Glutamatergic neuron (in vitro differentiated cells): Measurements from ENCODE around the gene TMEM176B. TPM values are rescaled to one million over a fixed set of nuclear protein-coding genes. Genes with fewer than 3 reads are reported as not detected.

Source experiments
- DNase-seq: peaks from one replicate; pipeline ENCODE4 v3.0.0; 2022
- H3K27ac Mint-ChIP-seq: one replicate; pipeline ENCODE4 v1.8.0; 2020; ENCODE audit warnings: mild to moderate bottlenecking, mixed read lengths, inconsistent platforms; ENCODE audit not compliant: unreplicated experiment
- H3K27me3 Mint-ChIP-seq: one replicate; pipeline ENCODE4 v1.8.0; 2020; ENCODE audit warnings: mild to moderate bottlenecking, moderate library complexity, mixed read lengths, inconsistent platforms; ENCODE audit not compliant: unreplicated experiment
- H3K36me3 Mint-ChIP-seq: one replicate; pipeline ENCODE4 v1.8.0; 2020; ENCODE audit warnings: mild to moderate bottlenecking, mixed read lengths, inconsistent platforms; ENCODE audit not compliant: unreplicated experiment
- H3K4me1 Mint-ChIP-seq: one replicate; pipeline ENCODE4 v1.8.0; 2020; ENCODE audit warnings: mild to moderate bottlenecking, low read depth, mixed read lengths, inconsistent platforms; ENCODE audit not compliant: unreplicated experiment
- H3K4me3 Mint-ChIP-seq: one replicate; pipeline ENCODE4 v1.8.0; 2020; ENCODE audit warnings: mild to moderate bottlenecking, mixed read lengths, inconsistent platforms; ENCODE audit not compliant: unreplicated experiment
- H3K9me3 Mint-ChIP-seq: one replicate; pipeline ENCODE4 v1.8.0; 2020; ENCODE audit warnings: mild to moderate bottlenecking, moderate library complexity, mixed read lengths, inconsistent platforms; ENCODE audit not compliant: unreplicated experiment
- total RNA-seq: library from RNA; stranded (reverse); fragmentation: NEBNext Ultra II Directional; extraction: Animal tissue kit (Norgen Biotek cat#: 25700); gene quantifications from one replicate; pipeline ENCODE4 v1.2.1, GENCODE V29; 2021; ENCODE audit not compliant: unreplicated experiment
- TF ChIP-seq, protein P1 (sequence below): fragments of 200-600 bp; sonication (generic); IDR thresholded peaks from one replicate; pipeline ENCODE4 v1.5.0; 2021; ENCODE audit not compliant: partially characterized antibody, unreplicated experiment

TMEM176B gene
- total RNA-seq, 1 donor from 2014 or later = 0.44 TPM

DNA sequence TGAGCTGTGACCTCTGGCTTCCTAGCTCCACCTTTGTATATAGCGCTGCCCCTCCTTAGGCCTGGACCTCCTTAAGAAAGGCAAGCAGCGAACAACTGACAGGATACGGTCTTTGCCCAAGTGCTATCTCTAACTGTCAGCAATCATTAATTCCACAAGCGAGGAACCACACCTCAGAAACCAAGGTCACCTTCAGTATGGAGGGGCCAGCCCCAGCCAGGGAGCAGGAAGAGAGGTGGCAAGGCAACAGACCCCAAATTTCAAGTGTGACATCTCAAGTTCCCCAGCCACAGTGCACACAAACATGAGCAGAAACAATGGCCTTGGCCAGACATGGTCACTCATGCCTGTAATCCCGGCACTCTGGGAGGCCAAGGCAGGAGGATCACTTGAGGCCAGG is 47.4 kb upstream of the TMEM176B start:
- DNase-seq = no peak
- TF ChIP-seq, protein P1, sequence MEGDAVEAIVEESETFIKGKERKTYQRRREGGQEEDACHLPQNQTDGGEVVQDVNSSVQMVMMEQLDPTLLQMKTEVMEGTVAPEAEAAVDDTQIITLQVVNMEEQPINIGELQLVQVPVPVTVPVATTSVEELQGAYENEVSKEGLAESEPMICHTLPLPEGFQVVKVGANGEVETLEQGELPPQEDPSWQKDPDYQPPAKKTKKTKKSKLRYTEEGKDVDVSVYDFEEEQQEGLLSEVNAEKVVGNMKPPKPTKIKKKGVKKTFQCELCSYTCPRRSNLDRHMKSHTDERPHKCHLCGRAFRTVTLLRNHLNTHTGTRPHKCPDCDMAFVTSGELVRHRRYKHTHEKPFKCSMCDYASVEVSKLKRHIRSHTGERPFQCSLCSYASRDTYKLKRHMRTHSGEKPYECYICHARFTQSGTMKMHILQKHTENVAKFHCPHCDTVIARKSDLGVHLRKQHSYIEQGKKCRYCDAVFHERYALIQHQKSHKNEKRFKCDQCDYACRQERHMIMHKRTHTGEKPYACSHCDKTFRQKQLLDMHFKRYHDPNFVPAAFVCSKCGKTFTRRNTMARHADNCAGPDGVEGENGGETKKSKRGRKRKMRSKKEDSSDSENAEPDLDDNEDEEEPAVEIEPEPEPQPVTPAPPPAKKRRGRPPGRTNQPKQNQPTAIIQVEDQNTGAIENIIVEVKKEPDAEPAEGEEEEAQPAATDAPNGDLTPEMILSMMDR = no peak
- Mint-ChIP-seq H3K4me1 (no peaks in the 10 kb centered on the region), H3K27me3 (peaks cover 9% of the 10 kb centered on the region), H3K36me3 (no peaks in the 10 kb centered on the region), H3K9me3 (peaks cover 3% of the 10 kb centered on the region), H3K4me3 (no peak overlapping the region), H3K27ac (no peak overlapping the region)

DNA sequence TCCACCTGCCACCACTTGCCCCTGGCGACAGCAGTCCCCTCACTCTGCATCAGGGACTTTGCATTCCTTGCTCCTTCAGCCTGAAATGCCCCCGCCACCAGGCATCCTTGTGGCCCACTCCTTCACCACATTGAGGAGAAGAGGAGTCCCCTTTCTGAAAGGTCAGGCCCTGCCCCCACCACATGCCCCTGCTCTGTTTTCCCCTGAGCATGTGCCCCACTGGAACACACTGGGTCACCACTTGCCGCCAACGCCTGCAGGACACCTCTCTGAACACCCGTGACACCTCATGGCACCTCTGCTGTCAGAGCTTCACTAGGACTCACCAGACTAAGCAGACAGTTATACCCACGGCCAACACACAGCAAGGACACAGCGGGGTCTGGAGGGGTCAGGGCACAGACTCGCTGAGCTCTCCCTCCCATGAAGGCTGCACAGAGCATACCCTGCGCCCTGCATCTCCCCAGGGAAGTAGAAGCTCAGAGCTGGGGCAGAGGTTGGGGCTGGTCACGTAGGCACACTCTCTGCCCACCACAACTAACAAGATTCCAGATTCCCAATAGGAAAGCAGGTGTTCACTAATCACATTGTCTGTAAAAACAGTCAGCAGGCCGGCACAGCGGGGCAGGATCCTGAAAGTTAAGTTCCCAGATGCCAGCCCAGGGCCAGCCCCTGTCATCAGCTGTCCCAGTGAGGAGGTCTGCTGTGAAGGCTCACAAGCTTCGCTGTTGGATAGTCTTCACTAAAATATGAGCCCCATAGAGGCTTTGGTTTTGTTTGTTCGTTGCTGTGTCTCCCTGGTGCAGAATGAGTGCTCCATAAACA is 46.3 kb upstream of the TMEM176B start:
- Mint-ChIP-seq H3K4me3 (no peak overlapping the region), H3K27ac (no peak overlapping the region), H3K4me1 (no peaks in the 10 kb centered on the region), H3K9me3 (peaks cover 5% of the 10 kb centered on the region), H3K36me3 (no peaks in the 10 kb centered on the region), H3K27me3 (peaks cover 4% of the 10 kb centered on the region)
- no peak for DNase-seq
- TF ChIP-seq, protein P1 = no peak

DNA sequence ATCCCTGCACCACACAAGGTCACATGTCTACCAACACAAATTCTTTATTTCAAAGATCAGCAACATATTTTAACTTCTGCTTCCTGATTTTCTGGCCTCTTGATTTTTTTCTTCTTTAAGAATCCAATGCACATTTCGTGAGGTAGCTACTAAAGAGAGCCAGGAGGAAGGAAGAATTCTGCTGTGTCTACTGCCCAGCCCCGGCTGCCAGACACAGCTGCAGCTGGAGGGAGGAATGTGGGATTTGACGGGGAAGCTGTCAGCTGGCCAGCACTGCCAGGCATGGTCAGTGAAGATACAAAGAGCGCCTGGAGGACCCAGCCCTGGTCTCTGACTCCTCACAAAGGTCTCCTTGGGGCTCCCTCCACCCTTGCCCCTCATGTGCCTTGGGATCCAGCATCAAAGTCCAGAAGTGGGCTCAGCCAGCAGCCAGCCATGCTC is 45.3 kb upstream of the TMEM176B start:
- H3K27me3 Mint-ChIP-seq = peaks cover 4% of the 10 kb centered on the region
- H3K4me1 Mint-ChIP-seq = no peaks in the 10 kb centered on the region
- no peaks in the 10 kb centered on the region for H3K36me3 Mint-ChIP-seq
- H3K9me3 Mint-ChIP-seq = peaks cover 4% of the 10 kb centered on the region
- no peak for DNase-seq
- H3K27ac Mint-ChIP-seq = no peak overlapping the region
- H3K4me3 Mint-ChIP-seq = no peak overlapping the region
- TF ChIP-seq, protein P1 = no peak

DNA sequence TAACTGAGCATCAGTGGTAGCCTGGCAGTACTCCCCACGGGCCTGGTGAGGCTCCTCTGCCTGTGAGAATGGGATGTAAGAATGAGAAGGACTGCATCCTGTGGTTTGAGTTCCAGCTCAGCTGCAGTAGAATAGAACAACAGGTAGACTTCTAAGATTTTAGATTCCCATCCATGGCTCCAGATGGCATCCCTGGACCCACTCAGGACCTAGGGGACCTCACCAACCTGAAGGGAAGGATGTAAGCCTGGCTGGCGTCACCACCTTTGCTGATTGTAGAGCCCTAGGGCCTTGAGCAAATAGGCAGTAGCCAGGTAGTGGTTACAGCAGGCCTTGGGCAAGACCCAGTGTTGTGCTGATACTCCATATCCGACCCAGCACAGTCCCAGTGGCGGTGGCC is 42.6 kb upstream of the TMEM176B start:
- TF ChIP-seq, protein P1 = no peak
- DNase-seq = no peak
- Mint-ChIP-seq H3K27me3 (peaks cover 3% of the 10 kb centered on the region), H3K36me3 (no peaks in the 10 kb centered on the region), H3K4me3 (no peak overlapping the region), H3K9me3 (peaks cover 2% of the 10 kb centered on the region), H3K4me1 (no peaks in the 10 kb centered on the region), H3K27ac (no peak overlapping the region)

DNA sequence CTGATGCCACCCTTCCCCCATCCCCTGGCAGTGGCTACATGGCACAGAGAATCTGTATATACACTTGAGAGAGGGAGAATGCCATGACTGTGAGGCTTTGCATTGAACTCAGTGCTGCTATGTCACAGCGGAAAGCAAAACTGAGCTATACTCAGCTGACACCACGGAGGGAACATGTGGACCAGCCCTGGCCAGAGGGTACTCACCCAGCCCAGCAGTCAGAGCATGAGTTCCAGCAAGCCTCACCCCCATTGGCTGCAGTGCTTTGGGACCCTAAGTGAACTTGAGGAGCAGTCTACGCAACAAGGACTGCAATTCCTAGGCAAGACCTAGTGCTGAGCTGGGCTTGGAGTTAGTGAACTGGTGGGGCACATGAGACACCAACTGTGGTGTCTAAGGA is 41.9 kb upstream of the TMEM176B start:
- Mint-ChIP-seq H3K9me3 (peaks cover 2% of the 10 kb centered on the region), H3K27me3 (peaks cover 1% of the 10 kb centered on the region), H3K4me3 (no peak overlapping the region), H3K36me3 (no peaks in the 10 kb centered on the region), H3K27ac (no peak overlapping the region), H3K4me1 (no peaks in the 10 kb centered on the region)
- TF ChIP-seq, protein P1 = no peak
- DNase-seq = no peak
